NT2/D1 (cell line): ENCODE measurements around the gene DRC7.
A peak's percentile ranks its signal among the peaks of the same experiment; 100 is the strongest.

Experiments
- DNase-seq: peaks from one replicate; pipeline ENCODE4 v3.0.0-alpha.2; 2011; ENCODE audit warnings: low read depth, low spot score
- H3K27me3 ChIP-seq: 2 replicates; pipeline ENCODE4 v1.6.0; 2011; ENCODE audit warnings: mild to moderate bottlenecking; ENCODE audit not compliant: insufficient read length, insufficient read depth
- H3K36me3 ChIP-seq: 2 replicates; pipeline ENCODE4 v1.6.1; 2011; ENCODE audit warnings: mild to moderate bottlenecking, low read length, mixed read lengths; ENCODE audit not compliant: insufficient read depth, insufficient read length
- H3K4me1 ChIP-seq: 2 replicates; pipeline ENCODE4 v1.5.1; 2011; ENCODE audit not compliant: insufficient read depth, insufficient read length
- H3K4me3 ChIP-seq: 2 replicates; pipeline ENCODE4 v1.5.1; 2011; ENCODE audit warnings: low read depth; ENCODE audit not compliant: insufficient read length
- H3K9ac ChIP-seq: 2 replicates; pipeline ENCODE4 v1.6.0; 2011; ENCODE audit warnings: low read depth; ENCODE audit not compliant: insufficient read length
- H3K9me3 ChIP-seq: 2 replicates; pipeline ENCODE4 v1.5.1; 2011; ENCODE audit warnings: mild to moderate bottlenecking, low read length; ENCODE audit not compliant: insufficient read depth
- SUZ12 ChIP-seq: IDR thresholded peaks from 2 replicates; pipeline ENCODE4 v1.6.1; 2011; ENCODE audit not compliant: insufficient read length, insufficient read depth; ENCODE audit errors: extremely low read depth
- YY1 ChIP-seq: IDR thresholded peaks from 2 replicates; pipeline ENCODE4 v1.6.1; 2011; ENCODE audit not compliant: insufficient read length, insufficient read depth
- ZNF274 ChIP-seq: IDR thresholded peaks from 2 replicates; pipeline ENCODE4 v1.6.1; 2011; ENCODE audit warnings: mild to moderate bottlenecking, low read depth, low read length

The DRC7 gene

GRCh38 chr16:57648581-57649442 lies 45.8 kb upstream of the DRC7 start:
- Histone ChIP-seq H3K27me3 (no peaks in the 10 kb centered on the region), H3K9me3 (no peaks in the 10 kb centered on the region), H3K4me1 (peaks cover 17% of the 10 kb centered on the region), H3K36me3 (peaks cover 9% of the 10 kb centered on the region), H3K9ac (no peak overlapping the region), H3K4me3 (no peak overlapping the region)
- DNase-seq: peak; percentile 83
- TF ChIP-seq SUZ12: no peak
- TF ChIP-seq YY1: no peak
- TF ChIP-seq ZNF274: no peak

DNA sequence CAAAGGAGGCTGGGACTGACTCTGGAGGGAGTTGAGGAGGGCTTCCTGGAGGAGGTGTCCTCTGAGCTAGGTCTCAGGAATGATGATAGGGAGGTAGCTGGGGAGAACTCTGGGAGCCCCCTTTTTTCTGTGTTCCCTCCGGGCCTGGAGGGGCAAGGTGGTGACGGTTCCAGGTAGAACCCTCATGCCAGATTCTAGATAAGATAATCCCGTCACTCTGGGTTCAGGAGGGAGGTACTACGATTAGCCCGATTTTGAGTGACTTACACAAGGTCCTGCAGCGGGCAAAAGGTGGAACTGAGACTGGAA lies 45.2 kb upstream of the DRC7 start:
- TF ChIP-seq YY1 (no peak), SUZ12 (no peak), ZNF274 (no peak)

DNA sequence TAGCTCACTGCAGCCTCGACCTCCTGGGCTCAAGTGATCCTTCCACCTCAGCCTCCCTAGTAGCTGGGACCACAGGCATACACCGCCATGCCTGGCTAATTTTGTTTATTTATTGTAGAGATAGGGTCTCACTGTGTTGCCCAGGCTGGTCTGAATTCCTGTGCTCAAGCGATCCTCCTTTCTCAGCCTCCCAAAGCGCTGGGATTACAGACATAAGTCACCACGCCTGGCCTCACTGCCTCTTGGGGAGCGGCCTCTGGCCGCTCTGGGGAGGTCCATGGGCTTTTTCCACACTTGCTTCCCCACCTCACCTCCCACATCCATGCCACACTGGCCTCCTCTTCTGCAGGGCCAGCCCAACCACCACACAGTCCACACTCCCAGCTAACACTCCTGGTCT lies 44.8 kb upstream of the DRC7 start:
- TF ChIP-seq SUZ12: no peak
- TF ChIP-seq YY1: no peak
- TF ChIP-seq ZNF274: no peak
- no peak for DNase-seq
- Histone ChIP-seq H3K27me3 (no peaks in the 10 kb centered on the region), H3K36me3 (peaks cover 4% of the 10 kb centered on the region), H3K4me1 (peaks cover 14% of the 10 kb centered on the region), H3K9ac (no peak overlapping the region), H3K9me3 (no peaks in the 10 kb centered on the region), H3K4me3 (no peak overlapping the region)

More for the DNA sequence above, 45.2 kb upstream of the DRC7 start:
- no peak for DNase-seq
- H3K9ac ChIP-seq: no peak overlapping the region
- H3K36me3 ChIP-seq: peaks cover 5% of the 10 kb centered on the region
- H3K4me3 ChIP-seq: no peak overlapping the region
- no peaks in the 10 kb centered on the region for H3K9me3 ChIP-seq
- peaks cover 16% of the 10 kb centered on the region for H3K4me1 ChIP-seq
- H3K27me3 ChIP-seq: no peaks in the 10 kb centered on the region

- Histone ChIP-seq H3K9me3 (no peaks in the 10 kb centered on the region), H3K9ac (no peak overlapping the region), H3K27me3 (no peaks in the 10 kb centered on the region), H3K36me3 (peaks cover 4% of the 10 kb centered on the region), H3K4me1 (peaks cover 14% of the 10 kb centered on the region), H3K4me3 (no peak overlapping the region)
- TF ChIP-seq YY1 (no peak), SUZ12 (no peak), ZNF274 (no peak)
- no peak for DNase-seq
Measured at GRCh38 chr16:57651344-57652333, 43.0 kb upstream of the DRC7 start.

DNA sequence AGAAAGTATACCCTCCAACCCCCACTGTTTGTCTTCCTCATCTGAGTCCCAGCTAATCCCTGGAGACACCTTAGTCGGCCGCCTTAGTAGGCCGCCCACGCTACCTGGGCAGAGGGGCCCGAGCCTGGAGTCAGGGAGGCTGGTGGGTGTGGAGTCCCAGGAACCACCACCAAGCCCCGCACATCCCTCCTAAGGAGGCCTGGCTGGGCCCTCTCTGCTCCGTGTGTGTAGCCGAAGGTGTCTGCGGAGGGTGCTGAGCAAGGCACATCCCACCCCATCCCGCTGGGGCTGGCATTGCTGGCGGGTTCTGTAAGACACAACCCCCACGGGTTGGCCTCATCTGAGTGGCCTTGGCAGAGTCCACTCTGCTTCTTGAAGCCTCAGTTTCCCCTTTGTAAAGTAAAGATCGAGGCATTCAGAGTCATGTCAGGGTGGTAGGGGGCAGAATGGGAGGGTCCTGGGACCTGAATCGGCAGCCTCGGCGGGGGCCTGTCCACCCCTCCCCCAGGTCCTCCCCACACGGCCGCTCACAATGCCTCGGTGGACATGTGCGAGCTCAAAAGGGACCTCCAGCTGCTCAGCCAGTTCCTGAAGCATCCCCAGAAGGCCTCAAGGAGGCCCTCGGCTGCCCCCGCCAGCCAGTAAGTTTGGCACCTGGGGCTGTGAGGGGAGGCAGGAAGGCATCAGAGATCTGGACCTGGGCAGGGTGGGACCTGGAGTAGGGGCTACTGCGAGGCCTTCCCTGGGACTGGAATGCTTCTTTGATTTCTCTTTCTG lies 41.7 kb upstream of the DRC7 start:
- Histone ChIP-seq H3K36me3 (peaks cover 4% of the 10 kb centered on the region), H3K4me3 (no peak overlapping the region), H3K4me1 (peaks cover 14% of the 10 kb centered on the region), H3K27me3 (no peaks in the 10 kb centered on the region), H3K9me3 (no peaks in the 10 kb centered on the region), H3K9ac (peak overlapping the region; percentile 24)
- TF ChIP-seq YY1 (no peak), SUZ12 (no peak), ZNF274 (no peak)
- DNase-seq: no peak

DNA sequence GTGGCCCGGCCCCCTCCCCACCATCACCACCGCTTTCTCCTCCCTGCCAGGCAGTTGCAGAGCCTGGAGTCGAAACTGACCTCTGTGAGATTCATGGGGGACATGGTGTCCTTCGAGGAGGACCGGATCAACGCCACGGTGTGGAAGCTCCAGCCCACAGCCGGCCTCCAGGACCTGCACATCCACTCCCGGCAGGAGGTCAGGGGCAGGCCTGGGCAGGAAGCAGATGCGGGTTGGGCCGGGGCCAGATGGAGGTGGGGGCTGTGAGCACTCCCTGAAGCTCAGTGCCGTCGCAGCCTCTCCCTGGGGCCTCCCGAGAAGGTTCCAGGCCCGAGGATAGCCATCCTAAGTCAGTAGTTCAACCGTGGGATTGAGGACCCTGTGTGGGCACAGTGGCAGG lies 40.7 kb upstream of the DRC7 start:
- Histone ChIP-seq H3K4me3 (no peak overlapping the region), H3K4me1 (peaks cover 17% of the 10 kb centered on the region), H3K27me3 (no peaks in the 10 kb centered on the region), H3K9me3 (no peaks in the 10 kb centered on the region), H3K36me3 (peaks cover 4% of the 10 kb centered on the region), H3K9ac (peak overlapping the region; percentile 24)
- no peak for DNase-seq
- TF ChIP-seq YY1: no peak
- TF ChIP-seq ZNF274: no peak
- no peak for TF ChIP-seq SUZ12
